Activated naive CD4-positive, alpha-beta T cell treated with anti-CD3 and anti-CD28 coated beads for 36 hours (primary cell): ENCODE data around the gene BRIX1. TPM values are rescaled to one million over a fixed set of nuclear protein-coding genes. Genes with fewer than 3 reads are reported as not detected.
"Not testable (repeated sequence)": the region's sequence is repeated elsewhere in the genome, so short reads cannot be mapped to it uniquely, and the experiment has no call there.

Experiments
- CTCF ChIA-PET: fragments of 350-600 bp; sonication (Branson Sonifier 250); formaldehyde crosslinking; loops from one replicate; lab custom pipeline; 2021; ENCODE audit warnings: antibody characterized with exemption; lab: Charles Lee
- DNase-seq: peaks from one replicate; pipeline ENCODE4 v3.0.0-alpha.2; 2020
- H3K27ac Mint-ChIP-seq: one replicate; pipeline ENCODE4 v1.8.0; 2021; ENCODE audit warnings: mild to moderate bottlenecking, mixed read lengths
- H3K27me3 Mint-ChIP-seq: one replicate; pipeline ENCODE4 v1.8.0; 2021; ENCODE audit warnings: low read depth, mixed read lengths
- H3K36me3 Mint-ChIP-seq: one replicate; pipeline ENCODE4 v1.8.0; 2021; ENCODE audit warnings: low read depth, mixed read lengths
- H3K4me1 Mint-ChIP-seq: one replicate; pipeline ENCODE4 v1.8.0; 2021; ENCODE audit warnings: low read depth, mixed read lengths
- H3K4me3 Mint-ChIP-seq: one replicate; pipeline ENCODE4 v1.8.0; 2021; ENCODE audit warnings: mild to moderate bottlenecking, moderate library complexity, mixed read lengths
- H3K9me3 Mint-ChIP-seq: one replicate; pipeline ENCODE4 v1.8.0; 2021; ENCODE audit warnings: mixed read lengths
- intact Hi-C: fragments of 100-400 bp; cut with micrococcal nuclease; formaldehyde crosslinking; loops from one replicate; pipeline ENCODE4 v1.15.1; 2023
- total RNA-seq, 2 experiments: library from RNA; stranded (reverse); gene quantifications; one replicate each; pipeline ENCODE4 v1.2.3, GENCODE V29; 2021

BRIX1 gene
- total RNA-seq, 2 experiments from 2014 or later = 66.5 to 69.0 TPM

DNA sequence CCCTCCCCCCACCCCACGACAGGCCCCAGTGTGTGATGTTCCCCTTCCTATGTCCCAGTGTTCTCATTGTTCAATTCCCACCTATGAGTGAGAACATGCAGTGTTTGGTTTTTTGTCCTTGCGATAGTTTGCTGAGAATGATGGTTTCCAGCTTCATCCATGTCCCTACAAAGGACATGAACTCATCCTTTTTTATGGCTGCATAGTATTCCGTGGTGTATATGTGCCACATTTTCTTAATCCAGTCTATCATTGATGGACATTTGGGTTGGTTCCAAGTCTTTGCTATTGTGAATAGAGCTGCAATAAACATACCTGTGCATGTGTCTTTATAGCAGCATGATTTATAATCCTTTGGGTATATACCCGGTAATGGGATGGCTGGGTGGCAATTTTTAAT, 56.1 kb downstream of the BRIX1 start:
- H3K4me3 Mint-ChIP-seq, CTCF ChIA-PET, H3K27ac Mint-ChIP-seq, intact Hi-C loops, H3K27me3 Mint-ChIP-seq, H3K36me3 Mint-ChIP-seq, H3K4me1 Mint-ChIP-seq, H3K9me3 Mint-ChIP-seq, DNase-seq: not testable (repeated sequence)

Other genes starting within 250 kb of the BRIX1 start
- gene TTC23L, start 76.5 kb upstream of the BRIX1 start, total RNA-seq = under 1 TPM; 0.42 to 0.43 TPM
- gene RAD1, start 207 bp upstream of the BRIX1 start, total RNA-seq = 10 to 100 TPM; 38.8 to 40.7 TPM
- gene DNAJC21, start 13.8 kb downstream of the BRIX1 start, total RNA-seq = 10 to 100 TPM; 59.1 to 62.1 TPM
- not detected for gene AGXT2, start 132.2 kb downstream of the BRIX1 start, total RNA-seq